ENCODE measurements around the gene RNF227.

RNF227 gene

GRCh38 chr17:7910281-7910680 lies 5.8 kb downstream of the RNF227 start:
- Histone ChIP-seq H3K27me3 (ENCODE audit: insufficient read depth, low read length) (peaks cover 9% of the 10 kb centered on the region), H3K4me3 (ENCODE audit: low read length) (no peak overlapping the region), H3K36me3 (ENCODE audit: insufficient read depth, low read length) (peaks cover 3% of the 10 kb centered on the region; the same call in 1 of the 2 replicates), H3K4me1 (ENCODE audit: insufficient read depth, low read length) (no peaks in the 10 kb centered on the region), H3K27ac (ENCODE audit: low read depth, low read length) (no peak overlapping the region), H3K9me3 (ENCODE audit: insufficient read depth, low read depth, low read length) (no peaks in the 10 kb centered on the region), H3K9ac (ENCODE audit: low read depth, low read length) (no peak overlapping the region)
- WGBS = 95% methylated on average over 15 of the region's 15 CpGs

DNA sequence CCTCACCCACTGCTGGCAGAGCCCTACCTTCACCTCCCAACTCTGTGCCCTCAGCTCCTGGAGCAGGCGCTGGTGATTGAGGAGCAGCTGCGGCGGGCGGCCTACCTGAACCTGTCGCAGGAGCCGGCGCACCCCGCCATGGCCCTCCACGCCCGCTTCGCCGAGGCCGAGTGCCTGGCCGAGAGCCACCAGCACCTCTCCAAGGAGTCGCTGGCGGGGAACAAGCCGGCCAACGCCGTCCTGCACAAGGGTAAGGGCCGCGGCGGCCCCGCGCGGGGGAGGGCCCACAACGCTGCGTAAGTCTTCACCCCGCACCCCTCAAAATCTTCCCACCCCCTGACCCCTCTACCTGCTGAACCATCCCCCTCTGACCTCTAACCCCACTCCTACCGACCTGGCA lies 7.0 kb downstream of the RNF227 start:
- WGBS = 97% methylated on average over 29 of the region's 29 CpGs
- Histone ChIP-seq H3K4me3 (ENCODE audit: low read length) (no peak overlapping the region), H3K27ac (ENCODE audit: low read depth, low read length) (no peak overlapping the region), H3K9ac (ENCODE audit: low read depth, low read length) (no peak overlapping the region), H3K9me3 (ENCODE audit: insufficient read depth, low read depth, low read length) (no peaks in the 10 kb centered on the region), H3K4me1 (ENCODE audit: insufficient read depth, low read length) (no peaks in the 10 kb centered on the region), H3K36me3 (ENCODE audit: insufficient read depth, low read length) (peaks cover 15% of the 10 kb centered on the region), H3K27me3 (ENCODE audit: insufficient read depth, low read length) (no peaks in the 10 kb centered on the region)

DNA sequence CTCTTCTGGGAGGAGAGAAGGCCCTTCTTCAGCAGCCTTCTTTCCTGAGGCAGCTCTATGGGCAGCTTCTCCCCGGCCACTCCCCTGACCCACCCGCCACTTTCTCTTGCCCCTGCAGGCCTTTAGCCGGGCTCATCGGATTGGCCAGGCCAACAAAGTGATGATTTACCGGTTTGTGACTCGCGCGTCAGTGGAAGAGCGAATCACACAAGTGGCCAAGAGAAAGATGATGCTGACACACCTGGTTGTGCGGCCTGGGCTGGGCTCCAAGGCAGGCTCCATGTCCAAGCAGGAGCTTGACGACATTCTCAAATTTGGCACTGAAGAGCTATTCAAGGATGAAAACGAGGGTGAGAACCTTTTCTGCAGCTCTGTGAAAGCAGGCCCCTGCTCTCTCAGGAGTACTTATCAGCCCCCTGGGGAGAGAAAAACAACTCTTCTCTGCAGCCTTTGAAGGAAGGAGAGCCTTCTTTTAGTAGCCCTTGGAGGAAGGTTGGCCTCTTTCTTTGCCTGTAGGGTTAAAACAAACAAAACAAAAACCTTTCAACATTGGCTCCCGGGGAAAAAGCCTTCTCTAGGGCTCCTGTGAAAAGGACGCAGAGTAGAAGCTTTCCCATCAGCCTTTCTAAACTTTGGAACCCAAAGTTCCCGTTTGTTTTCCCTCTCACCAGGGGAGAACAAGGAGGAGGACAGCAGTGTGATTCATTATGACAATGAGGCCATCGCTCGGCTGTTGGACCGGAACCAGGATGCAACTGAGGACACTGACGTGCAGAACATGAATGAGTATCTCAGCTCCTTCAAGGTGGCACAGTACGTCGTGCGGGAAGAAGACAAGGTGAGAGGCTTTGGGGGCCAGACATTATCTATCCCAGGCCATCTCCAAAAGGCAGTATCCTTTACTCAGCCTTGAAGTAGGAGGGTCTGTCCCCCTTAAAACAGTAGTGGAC lies 12.7 kb downstream of the RNF227 start:
- Histone ChIP-seq H3K4me3 (ENCODE audit: low read length) (no peak overlapping the region), H3K4me1 (ENCODE audit: insufficient read depth, low read length) (peaks cover 6% of the 10 kb centered on the region; the same call in 1 of the 2 replicates), H3K9ac (ENCODE audit: low read depth, low read length) (no peak overlapping the region), H3K36me3 (ENCODE audit: insufficient read depth, low read length) (peaks cover 46% of the 10 kb centered on the region), H3K27me3 (ENCODE audit: insufficient read depth, low read length) (no peaks in the 10 kb centered on the region), H3K27ac (ENCODE audit: low read depth, low read length) (no peak overlapping the region), H3K9me3 (ENCODE audit: insufficient read depth, low read depth, low read length) (no peaks in the 10 kb centered on the region)
- WGBS = 59% methylated on average over 22 of the region's 22 CpGs

DNA sequence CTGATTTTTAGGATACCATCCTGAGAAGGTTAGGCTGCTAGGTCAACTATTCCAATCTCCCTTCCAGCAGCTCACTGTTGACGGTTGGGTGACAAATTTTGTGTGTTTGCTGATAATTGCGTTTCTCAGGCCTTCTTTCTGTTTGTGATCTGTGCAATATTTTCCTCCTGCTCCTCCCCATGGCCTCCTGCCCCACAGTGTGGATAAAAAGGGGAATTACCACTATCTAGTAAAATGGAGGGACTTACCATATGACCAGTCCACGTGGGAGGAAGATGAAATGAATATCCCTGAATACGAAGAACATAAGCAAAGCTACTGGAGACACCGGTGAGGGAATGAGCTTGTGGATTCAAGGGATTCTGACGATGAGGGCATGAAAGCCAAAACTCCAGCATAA lies 18.3 kb downstream of the RNF227 start:
- Histone ChIP-seq H3K4me3 (ENCODE audit: low read length) (no peak overlapping the region), H3K9me3 (ENCODE audit: insufficient read depth, low read depth, low read length) (no peaks in the 10 kb centered on the region), H3K4me1 (ENCODE audit: insufficient read depth, low read length) (0 out of 2 replicates have a peak, but pooled peaks cover under 1% of the 10 kb centered on the region), H3K36me3 (ENCODE audit: insufficient read depth, low read length) (peaks cover 53% of the 10 kb centered on the region), H3K9ac (ENCODE audit: low read depth, low read length) (no peak overlapping the region), H3K27me3 (ENCODE audit: insufficient read depth, low read length) (no peaks in the 10 kb centered on the region), H3K27ac (ENCODE audit: low read depth, low read length) (no peak overlapping the region)
- WGBS = 86% methylated on average over 4 of the region's 6 CpGs

DNA sequence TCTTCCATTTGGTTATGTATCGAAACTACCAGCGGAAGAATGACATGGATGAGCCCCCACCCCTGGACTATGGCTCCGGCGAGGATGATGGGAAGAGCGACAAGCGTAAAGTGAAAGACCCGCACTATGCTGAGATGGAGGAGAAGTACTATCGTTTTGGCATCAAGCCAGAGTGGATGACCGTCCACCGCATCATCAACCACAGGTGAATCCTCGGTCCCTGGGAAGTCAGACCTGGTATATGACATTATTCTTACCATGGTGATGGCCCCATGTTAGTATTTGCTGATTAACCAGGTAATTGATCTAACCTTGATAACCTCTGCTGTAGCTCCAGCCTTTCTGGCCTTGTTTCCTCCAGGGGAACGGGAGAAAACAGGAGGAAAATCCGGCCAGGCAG lies 19.0 kb downstream of the RNF227 start:
- no peaks in the 10 kb centered on the region for H3K27me3 ChIP-seq (ENCODE audit: insufficient read depth, low read length)
- WGBS = 98% methylated on average over 13 of the region's 13 CpGs
- H3K9me3 ChIP-seq (ENCODE audit: insufficient read depth, low read depth, low read length) = no peaks in the 10 kb centered on the region
- H3K36me3 ChIP-seq (ENCODE audit: insufficient read depth, low read length) = peaks cover 53% of the 10 kb centered on the region
- no peaks in the 10 kb centered on the region for H3K4me1 ChIP-seq (ENCODE audit: insufficient read depth, low read length)
- no peak overlapping the region for H3K4me3 ChIP-seq (ENCODE audit: low read length)
- H3K9ac ChIP-seq (ENCODE audit: low read depth, low read length) = no peak overlapping the region
- no peak overlapping the region for H3K27ac ChIP-seq (ENCODE audit: low read depth, low read length)

DNA sequence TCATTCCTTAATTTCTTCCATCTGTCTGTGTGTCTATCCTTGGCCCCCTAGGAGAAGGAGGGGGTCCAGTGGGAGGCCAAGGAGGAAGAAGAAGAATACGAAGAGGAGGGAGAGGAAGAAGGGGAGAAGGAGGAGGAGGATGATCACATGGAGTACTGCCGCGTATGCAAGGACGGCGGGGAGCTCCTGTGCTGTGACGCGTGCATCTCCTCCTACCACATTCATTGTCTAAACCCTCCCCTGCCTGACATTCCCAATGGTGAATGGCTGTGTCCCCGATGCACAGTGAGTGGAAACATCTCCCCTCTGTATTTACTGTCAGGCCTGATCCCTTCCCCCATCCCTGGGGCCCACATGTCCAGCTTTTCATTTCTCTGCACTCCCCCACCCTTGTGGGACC lies 21.2 kb downstream of the RNF227 start:
- Histone ChIP-seq H3K27ac (ENCODE audit: low read depth, low read length) (no peak overlapping the region), H3K4me3 (ENCODE audit: low read length) (no peak overlapping the region), H3K4me1 (ENCODE audit: insufficient read depth, low read length) (no peaks in the 10 kb centered on the region), H3K36me3 (ENCODE audit: insufficient read depth, low read length) (peaks cover 46% of the 10 kb centered on the region), H3K9ac (ENCODE audit: low read depth, low read length) (no peak overlapping the region), H3K9me3 (ENCODE audit: insufficient read depth, low read depth, low read length) (no peaks in the 10 kb centered on the region), H3K27me3 (ENCODE audit: insufficient read depth, low read length) (no peaks in the 10 kb centered on the region)
- WGBS = 97% methylated on average over 8 of the region's 8 CpGs

GRCh38 chr17:7894226-7894625 lies 21.9 kb downstream of the RNF227 start:
- 93% methylated on average over 9 of the region's 9 CpGs for WGBS

DNA sequence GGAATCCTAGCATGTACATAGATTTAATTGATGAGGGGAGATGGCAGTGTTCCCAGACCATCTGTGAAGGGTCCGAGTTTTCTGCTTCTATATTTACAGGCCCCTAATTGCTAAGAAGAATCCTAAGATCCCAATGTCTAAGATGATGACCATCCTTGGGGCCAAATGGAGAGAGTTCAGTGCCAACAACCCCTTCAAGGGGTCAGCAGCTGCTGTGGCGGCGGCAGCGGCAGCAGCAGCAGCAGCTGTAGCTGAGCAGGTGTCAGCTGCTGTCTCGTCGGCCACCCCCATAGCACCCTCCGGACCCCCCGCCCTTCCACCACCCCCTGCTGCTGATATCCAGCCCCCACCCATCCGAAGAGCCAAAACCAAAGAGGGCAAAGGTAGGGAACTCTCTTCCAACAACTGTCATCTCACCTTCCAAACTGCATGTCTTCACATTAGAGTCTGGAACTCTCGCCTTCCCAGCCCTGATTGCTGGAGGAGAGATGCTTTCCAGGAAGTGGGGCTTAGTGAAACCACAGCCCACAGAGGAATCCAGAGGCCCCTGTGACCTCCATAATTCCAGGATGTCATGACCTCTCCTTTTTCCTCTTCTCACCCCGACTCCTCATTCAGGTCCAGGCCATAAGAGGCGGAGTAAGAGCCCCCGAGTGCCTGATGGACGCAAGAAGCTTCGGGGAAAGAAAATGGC lies 22.8 kb downstream of the RNF227 start:
- H3K36me3 ChIP-seq (ENCODE audit: insufficient read depth, low read length) = peaks cover 34% of the 10 kb centered on the region
- H3K9ac ChIP-seq (ENCODE audit: low read depth, low read length) = no peak overlapping the region
- peaks cover 14% of the 10 kb centered on the region for H3K4me1 ChIP-seq (ENCODE audit: insufficient read depth, low read length)
- no peak overlapping the region for H3K27ac ChIP-seq (ENCODE audit: low read depth, low read length)
- H3K4me3 ChIP-seq (ENCODE audit: low read length) = no peak overlapping the region
- WGBS = 95% methylated on average over 13 of the region's 15 CpGs
- H3K27me3 ChIP-seq (ENCODE audit: insufficient read depth, low read length) = no peaks in the 10 kb centered on the region
- no peaks in the 10 kb centered on the region for H3K9me3 ChIP-seq (ENCODE audit: insufficient read depth, low read depth, low read length)

More at GRCh38 chr17:7894226-7894625, 21.9 kb downstream of the RNF227 start:
- H3K27ac ChIP-seq (ENCODE audit: low read depth, low read length) = no peak overlapping the region
- H3K4me1 ChIP-seq (ENCODE audit: insufficient read depth, low read length) = peaks cover 5% of the 10 kb centered on the region
- H3K9ac ChIP-seq (ENCODE audit: low read depth, low read length) = no peak overlapping the region
- no peaks in the 10 kb centered on the region for H3K27me3 ChIP-seq (ENCODE audit: insufficient read depth, low read length)
- H3K4me3 ChIP-seq (ENCODE audit: low read length) = no peak overlapping the region
- H3K9me3 ChIP-seq (ENCODE audit: insufficient read depth, low read depth, low read length) = no peaks in the 10 kb centered on the region
- H3K36me3 ChIP-seq (ENCODE audit: insufficient read depth, low read length) = peaks cover 41% of the 10 kb centered on the region

GRCh38 chr17:7889166-7889955 lies 26.7 kb downstream of the RNF227 start:
- H3K27ac ChIP-seq (ENCODE audit: low read depth, low read length) = no peak overlapping the region
- WGBS = 73% methylated on average over 11 of the region's 11 CpGs
- no peak overlapping the region for H3K9ac ChIP-seq (ENCODE audit: low read depth, low read length)
- peaks cover 17% of the 10 kb centered on the region for H3K36me3 ChIP-seq (ENCODE audit: insufficient read depth, low read length)
- H3K4me3 ChIP-seq (ENCODE audit: low read length) = no peak overlapping the region
- H3K9me3 ChIP-seq (ENCODE audit: insufficient read depth, low read depth, low read length) = no peaks in the 10 kb centered on the region
- H3K27me3 ChIP-seq (ENCODE audit: insufficient read depth, low read length) = peaks cover 18% of the 10 kb centered on the region
- peaks cover 25% of the 10 kb centered on the region for H3K4me1 ChIP-seq (ENCODE audit: insufficient read depth, low read length)

- H3K9me3 ChIP-seq (ENCODE audit: insufficient read depth, low read depth, low read length) = no peaks in the 10 kb centered on the region
- 75% methylated on average over 18 of the region's 18 CpGs for WGBS
- peak within 1 kb of the TSS; percentile 49 for H3K9ac ChIP-seq (ENCODE audit: low read depth, low read length)
- H3K4me3 ChIP-seq (ENCODE audit: low read length) = peak within 1 kb of the TSS; percentile 56
- peak within 1 kb of the TSS; percentile 17; the same call in 1 of the 2 replicates for H3K27ac ChIP-seq (ENCODE audit: low read depth, low read length)
- H3K4me1 ChIP-seq (ENCODE audit: insufficient read depth, low read length) = peaks cover 33% of the 10 kb centered on the region
- H3K27me3 ChIP-seq (ENCODE audit: insufficient read depth, low read length) = peaks cover 18% of the 10 kb centered on the region
- H3K36me3 ChIP-seq (ENCODE audit: insufficient read depth, low read length) = peaks cover 9% of the 10 kb centered on the region
These were observed 27.7 kb downstream of the RNF227 start, which contains the start of gene CHD3 for GRCh38 chr17:7888184-7888920. Gene CHD3 (plus strand): TSS chr17:7888789. CDS start chr17:7889001, 212 bp downstream.
